ENCODE measurements around the gene STAT6. TPM values are rescaled to one million over a fixed set of nuclear protein-coding genes. Genes with fewer than 3 reads are reported as not detected.

Gene STAT6
- total and polyA plus RNA-seq, 2 of the 8 experiments (the other 6 are each of a cell fraction or from before 2014, with no cell fraction given), result 32.9 to 38.7 TPM

DNA sequence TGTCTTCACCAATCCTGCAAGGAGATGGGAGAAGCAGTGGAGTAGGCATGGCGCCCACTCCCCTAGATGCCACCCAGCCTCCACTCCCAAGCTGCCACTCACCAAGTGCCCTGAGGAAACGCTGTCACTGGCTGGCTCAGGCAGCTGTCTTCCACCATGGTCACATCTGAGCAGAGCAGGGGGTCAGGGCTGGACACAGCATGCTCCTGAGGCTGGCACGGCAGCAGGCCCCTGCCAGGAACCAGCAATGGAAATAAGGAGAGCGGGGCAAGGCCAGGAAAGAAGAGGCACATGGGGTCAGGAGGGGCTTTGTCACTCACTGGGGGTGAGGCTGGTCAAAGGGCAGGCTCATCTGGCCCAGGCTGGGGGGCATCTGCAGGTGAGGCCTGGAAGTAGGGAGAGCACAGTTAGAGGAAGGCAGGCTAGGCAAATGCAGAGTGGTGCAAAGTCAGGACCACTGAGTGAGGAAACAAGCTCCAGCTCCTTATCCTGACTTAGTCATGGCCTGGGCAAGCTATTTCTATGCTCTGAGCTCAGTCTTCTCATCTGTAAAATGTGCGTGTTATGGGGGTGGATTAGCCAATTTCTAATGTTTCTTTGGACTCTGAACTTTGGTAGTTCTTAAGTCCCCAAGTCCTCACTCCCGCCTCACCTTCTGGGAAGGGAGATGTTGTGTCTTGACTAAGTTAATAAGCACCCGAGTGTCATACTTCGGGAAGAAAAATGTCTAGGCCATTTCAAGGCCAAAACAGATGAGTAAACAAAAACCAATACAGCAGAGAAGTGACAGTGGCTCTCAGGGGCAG lies 14.2 kb downstream of the STAT6 start:
- no peak overlapping the region for H2AFZ ChIP-seq (ENCODE audit: low read length)
- no peak overlapping the region for H3K4me3 ChIP-seq (ENCODE audit: extremely low read depth in 1 of 4, insufficient read depth in 2 of 4, low read depth in 3 of 4, low read length in 4 of 4)
- CTCF ChIA-PET (ENCODE audit: partially characterized antibody), result interaction anchor here (0.9 to 14.0 kb wide), 13 partner anchors 9 to 146 kb away, joined by 3 to 325 read pairs (median 5); partner anchors contain the start of gene STAT6
- no peak overlapping the region for H3K4ac ChIP-seq (replicated peaks; ENCODE audit: insufficient read length, low read depth, low read length)
- peaks cover 0 to 2% of the 10 kb centered on the region in 2 experiments for H4K20me1 ChIP-seq (replicated peaks in 1 of 2; ENCODE audit: control insufficient read depth in 1 of 2, insufficient read depth in 2 of 2, low read length in 2 of 2)
- H3K36me3 ChIP-seq (ENCODE audit: control insufficient read depth in 2 of 4, insufficient read depth in 4 of 4, low read length in 3 of 4), result peaks cover 6 to 24% (median 14%) of the 10 kb centered on the region in 4 experiments
- no peak overlapping the region for H2AK5ac ChIP-seq (ENCODE audit: low read depth, low read length)
- no peak overlapping the region for H4K91ac ChIP-seq (replicated peaks; ENCODE audit: insufficient read length, low read length)
- H3K79me2 ChIP-seq (ENCODE audit: control insufficient read depth in 1 of 2, insufficient read depth in 2 of 2, low read length in 2 of 2), result no peaks in the 10 kb centered on the region; a peak in 1 of 4 replicates
- H3K4me1 ChIP-seq (replicated peaks in 1 of 4; ENCODE audit: control insufficient read depth in 3 of 4, insufficient read depth in 4 of 4, low read length in 3 of 4), result peaks cover 0 to 21% (median 15%) of the 10 kb centered on the region in 4 experiments; a peak in 6 of 7 replicates
- no peak overlapping the region for H2BK12ac ChIP-seq (ENCODE audit: low read depth, low read length)
- no peak overlapping the region for H3K9ac ChIP-seq (replicated peaks in 1 of 4; ENCODE audit: extremely low read depth in 1 of 4, low read depth in 3 of 4, low read length in 3 of 4)
- no peak overlapping the region for H4K5ac ChIP-seq (ENCODE audit: insufficient read length, low read depth, low read length)
- no peaks in the 10 kb centered on the region for H3K27me3 ChIP-seq (replicated peaks in 1 of 4; ENCODE audit: control insufficient read depth in 3 of 4, extremely low read depth in 1 of 4, insufficient read depth in 3 of 4, low read length in 3 of 4)
- no peak overlapping the region for H2BK20ac ChIP-seq (ENCODE audit: low read length)
- no peak overlapping the region for H3K18ac ChIP-seq (ENCODE audit: extremely low read depth, low read length)
- H2BK120ac ChIP-seq (replicated peaks; ENCODE audit: low read depth, low read length), result no peak overlapping the region
- no peaks in the 10 kb centered on the region for H3K23me2 ChIP-seq (ENCODE audit: low read depth, low read length)
- WGBS, 2 experiments (ENCODE audit: extremely low coverage in 1 of 2, insufficient coverage in 1 of 2, insufficient read length in 1 of 2, insufficient replicate concordance in 2 of 2, low coverage in 1 of 2, low lambda C conversion rate in 2 of 2, missing lambda C conversion rate in 1 of 2), result 93% methylated on average over 8 of the region's 8 CpGs; no CpG with 5 or more reads in 1 of the 2 experiments
- H3K79me1 ChIP-seq (ENCODE audit: low read depth, low read length), result no peaks in the 10 kb centered on the region; the same call in 1 of the 2 replicates
- DNase-seq (ENCODE audit: low read depth in 1 of 2, low spot score in 2 of 2), result no peak
- no peak overlapping the region for H3K56ac ChIP-seq (replicated peaks; ENCODE audit: insufficient read length, low read depth, low read length)
- no peak for FAIRE-seq
- POLR2A ChIA-PET (ENCODE audit: partially characterized antibody), result interaction anchor here (1.2 to 16.5 kb wide), 7 partner anchors 8 to 45 kb away, joined by 3 to 352 read pairs (median 4); partner anchors contain the start of genes LRP1, NAB2 and STAT6
- H2BK15ac ChIP-seq (ENCODE audit: low read length), result no peak overlapping the region
- H4K8ac ChIP-seq (ENCODE audit: extremely low read depth, insufficient read depth, low read length), result no peak overlapping the region
- peak overlapping the region; percentile 75; the same call in 1 of the 2 replicates for H2BK5ac ChIP-seq (ENCODE audit: low read depth, low read length)
- no peak overlapping the region for H3K27ac ChIP-seq (ENCODE audit: low read depth, low read length)
- H3K9me3 ChIP-seq (ENCODE audit: insufficient read depth in 2 of 2, low read depth in 1 of 2, low read length in 1 of 2), result no peaks in the 10 kb centered on the region
- no peak overlapping the region for H3K4me2 ChIP-seq (ENCODE audit: insufficient read depth in 1 of 2, low read depth in 2 of 2, low read length in 2 of 2)
- H3K23ac ChIP-seq (ENCODE audit: insufficient read length), result no peak overlapping the region
- no peak overlapping the region for H3K14ac ChIP-seq (ENCODE audit: insufficient read length)
- TF ChIP-seq NANOG (IDR thresholded peaks at IDR 0.05; ENCODE audit: insufficient read depth, low read depth, low read length, poor library complexity, severe bottlenecking) (no peak), BCL11A (IDR thresholded peaks at IDR 0.05; ENCODE audit: low read depth in 2 of 2, low read length in 2 of 2) (no peak), POLR2AphosphoS5 (IDR thresholded peaks at IDR 0.05; ENCODE audit: low read depth, low read length) (no peak), CTCF (IDR thresholded peaks at IDR 0.05; ENCODE audit: control extremely low read depth in 1 of 3, insufficient read depth in 1 of 3, low read depth in 1 of 3, low read length in 3 of 3) (no peak), SAP30 (IDR thresholded peaks at IDR 0.05; ENCODE audit: insufficient read depth, insufficient replicate concordance, low read length) (no peak), YY1 (IDR thresholded peaks at IDR 0.05; ENCODE audit: low read depth, low read length) (no peak), HDAC2 (IDR thresholded peaks at IDR 0.05; ENCODE audit: borderline replicate concordance in 1 of 2, low read depth in 2 of 2, low read length in 2 of 2) (no peak), RFX5 (IDR thresholded peaks at IDR 0.05; ENCODE audit: borderline replicate concordance, low read depth, low read length) (no peak)

Measured in H1 (cell line).